CD4-positive, alpha-beta T cell treated with Interleukin-10 for 1 hour (primary cell): ENCODE results near the gene XPNPEP2.

Experiments used
- DNase-seq: peaks from one replicate; pipeline ENCODE4 v3.0.0-alpha.2; 2020

XPNPEP2 gene

GRCh38 chrX:129738466-129739308 is at the start of gene XPNPEP2:
Gene XPNPEP2, plus strand, starts transcription at chrX:129738979. Its CDS starts 235 bp downstream, at chrX:129739214.
- DNase-seq = no peak

- DNase-seq = no peak
Measured at GRCh38 chrX:129689796-129690195, 49.0 kb upstream of the XPNPEP2 start.

- no peak for DNase-seq
Measured at GRCh38 chrX:129690435-129690834, 48.3 kb upstream of the XPNPEP2 start.

- DNase-seq = no peak
Measured at GRCh38 chrX:129693354-129693753, 45.4 kb upstream of the XPNPEP2 start.

- no peak for DNase-seq
Measured at GRCh38 chrX:129694805-129695204, 44.0 kb upstream of the XPNPEP2 start.

- no peak for DNase-seq
Measured at GRCh38 chrX:129695535-129695934, 43.2 kb upstream of the XPNPEP2 start.

GRCh38 chrX:129695937-129696336 is 42.8 kb upstream of the XPNPEP2 start:
- DNase-seq = no peak

- DNase-seq = no peak
Measured at GRCh38 chrX:129696463-129697155, 42.2 kb upstream of the XPNPEP2 start.

- no peak for DNase-seq
Measured at GRCh38 chrX:129697204-129697829, 41.5 kb upstream of the XPNPEP2 start.

- DNase-seq = no peak
Measured at GRCh38 chrX:129698150-129698549, 40.6 kb upstream of the XPNPEP2 start.

GRCh38 chrX:129700536-129700935 is 38.2 kb upstream of the XPNPEP2 start:
- DNase-seq = no peak

GRCh38 chrX:129701624-129702069 is 37.1 kb upstream of the XPNPEP2 start:
- no peak for DNase-seq

GRCh38 chrX:129704491-129704890 is 34.3 kb upstream of the XPNPEP2 start:
- DNase-seq = no peak

GRCh38 chrX:129705377-129705925 is 33.3 kb upstream of the XPNPEP2 start:
- no peak for DNase-seq

GRCh38 chrX:129705988-129706387 is 32.8 kb upstream of the XPNPEP2 start:
- DNase-seq = no peak

- DNase-seq = no peak
Measured at GRCh38 chrX:129706400-129707072, 32.2 kb upstream of the XPNPEP2 start.

GRCh38 chrX:129714581-129714980 is 24.2 kb upstream of the XPNPEP2 start:
- DNase-seq = no peak

GRCh38 chrX:129716507-129716906 is 22.3 kb upstream of the XPNPEP2 start:
- no peak for DNase-seq

- no peak for DNase-seq
Measured at GRCh38 chrX:129717892-129718291, 20.9 kb upstream of the XPNPEP2 start.

- DNase-seq = no peak
Measured at GRCh38 chrX:129718676-129719075, 20.1 kb upstream of the XPNPEP2 start.

GRCh38 chrX:129719268-129719667 is 19.5 kb upstream of the XPNPEP2 start:
- DNase-seq = no peak

- DNase-seq = no peak
Measured at GRCh38 chrX:129719931-129720530, 18.7 kb upstream of the XPNPEP2 start.
